GM10266 (cell line): ENCODE results near the gene EPHA8.

Experiments
- DNase-seq: peaks from one replicate; pipeline ENCODE4 v3.0.0; 2012; ENCODE audit errors: extremely low spot score
- TF ChIP-seq, protein P1 (sequence below): IDR thresholded peaks from 2 replicates; pipeline ENCODE4 v1.5.1; 2012; ENCODE audit warnings: mild to moderate bottlenecking, low read depth; ENCODE audit not compliant: control insufficient read depth, insufficient read depth; ENCODE audit errors: missing control alignments

Gene EPHA8

DNA sequence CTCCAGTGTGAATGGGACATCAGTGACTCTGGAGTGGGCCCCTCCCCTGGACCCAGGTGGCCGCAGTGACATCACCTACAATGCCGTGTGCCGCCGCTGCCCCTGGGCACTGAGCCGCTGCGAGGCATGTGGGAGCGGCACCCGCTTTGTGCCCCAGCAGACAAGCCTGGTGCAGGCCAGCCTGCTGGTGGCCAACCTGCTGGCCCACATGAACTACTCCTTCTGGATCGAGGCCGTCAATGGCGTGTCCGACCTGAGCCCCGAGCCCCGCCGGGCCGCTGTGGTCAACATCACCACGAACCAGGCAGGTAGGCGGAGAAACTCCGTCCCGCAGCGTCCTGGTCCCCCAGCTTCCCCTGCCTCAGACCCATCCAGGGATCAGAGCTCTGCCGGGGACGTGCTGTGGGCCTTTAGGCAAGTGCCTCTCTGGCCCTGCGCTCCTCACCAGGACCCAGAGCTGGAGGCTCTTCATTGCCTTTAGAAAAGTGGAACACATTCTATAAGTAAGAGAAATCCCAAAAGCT lies 25.7 kb downstream of the EPHA8 start:
- TF ChIP-seq, protein P1, sequence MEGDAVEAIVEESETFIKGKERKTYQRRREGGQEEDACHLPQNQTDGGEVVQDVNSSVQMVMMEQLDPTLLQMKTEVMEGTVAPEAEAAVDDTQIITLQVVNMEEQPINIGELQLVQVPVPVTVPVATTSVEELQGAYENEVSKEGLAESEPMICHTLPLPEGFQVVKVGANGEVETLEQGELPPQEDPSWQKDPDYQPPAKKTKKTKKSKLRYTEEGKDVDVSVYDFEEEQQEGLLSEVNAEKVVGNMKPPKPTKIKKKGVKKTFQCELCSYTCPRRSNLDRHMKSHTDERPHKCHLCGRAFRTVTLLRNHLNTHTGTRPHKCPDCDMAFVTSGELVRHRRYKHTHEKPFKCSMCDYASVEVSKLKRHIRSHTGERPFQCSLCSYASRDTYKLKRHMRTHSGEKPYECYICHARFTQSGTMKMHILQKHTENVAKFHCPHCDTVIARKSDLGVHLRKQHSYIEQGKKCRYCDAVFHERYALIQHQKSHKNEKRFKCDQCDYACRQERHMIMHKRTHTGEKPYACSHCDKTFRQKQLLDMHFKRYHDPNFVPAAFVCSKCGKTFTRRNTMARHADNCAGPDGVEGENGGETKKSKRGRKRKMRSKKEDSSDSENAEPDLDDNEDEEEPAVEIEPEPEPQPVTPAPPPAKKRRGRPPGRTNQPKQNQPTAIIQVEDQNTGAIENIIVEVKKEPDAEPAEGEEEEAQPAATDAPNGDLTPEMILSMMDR = no peak
- no peak for DNase-seq

DNA sequence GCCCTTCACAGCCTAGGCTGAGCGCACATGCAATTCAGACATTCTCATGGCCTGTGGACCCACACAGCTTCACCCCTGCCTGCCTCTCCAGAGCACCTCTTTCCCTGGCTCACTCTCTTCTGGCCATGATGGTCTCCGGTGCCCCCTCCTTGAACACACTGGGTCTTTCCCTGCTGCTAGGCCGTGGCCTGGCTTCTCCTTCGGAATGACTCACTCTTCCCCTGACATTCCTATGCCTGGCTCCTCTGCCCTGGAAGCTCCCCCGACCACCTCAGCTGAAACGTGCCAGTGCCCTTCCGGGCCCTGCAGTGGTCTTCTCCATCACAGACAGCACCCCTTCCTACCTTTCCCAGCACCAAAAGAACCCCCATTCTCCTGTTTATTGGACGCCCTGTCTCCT lies 28.3 kb downstream of the EPHA8 start:
- TF ChIP-seq, protein P1 = no peak
- DNase-seq = no peak

DNA sequence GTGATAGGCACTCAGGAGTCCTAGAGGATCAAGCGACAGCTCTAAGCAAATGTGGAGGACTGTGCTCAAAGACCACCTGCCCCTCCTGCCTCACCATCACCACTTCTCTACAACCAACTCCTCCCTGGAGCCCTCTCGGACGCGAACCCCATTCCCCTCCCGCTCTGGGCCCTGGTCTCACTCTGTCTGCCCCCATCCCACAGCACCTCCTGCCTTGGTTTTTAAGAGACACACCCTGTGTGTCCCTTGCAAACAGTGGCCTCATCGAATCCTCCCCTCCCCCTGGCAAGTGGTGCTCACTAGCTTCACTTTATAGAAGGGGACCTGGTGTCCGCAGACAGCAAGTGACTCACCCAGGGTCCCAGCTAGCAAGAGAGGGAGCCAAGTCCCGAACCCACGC lies 28.8 kb downstream of the EPHA8 start:
- TF ChIP-seq, protein P1 = no peak
- DNase-seq = no peak

DNA sequence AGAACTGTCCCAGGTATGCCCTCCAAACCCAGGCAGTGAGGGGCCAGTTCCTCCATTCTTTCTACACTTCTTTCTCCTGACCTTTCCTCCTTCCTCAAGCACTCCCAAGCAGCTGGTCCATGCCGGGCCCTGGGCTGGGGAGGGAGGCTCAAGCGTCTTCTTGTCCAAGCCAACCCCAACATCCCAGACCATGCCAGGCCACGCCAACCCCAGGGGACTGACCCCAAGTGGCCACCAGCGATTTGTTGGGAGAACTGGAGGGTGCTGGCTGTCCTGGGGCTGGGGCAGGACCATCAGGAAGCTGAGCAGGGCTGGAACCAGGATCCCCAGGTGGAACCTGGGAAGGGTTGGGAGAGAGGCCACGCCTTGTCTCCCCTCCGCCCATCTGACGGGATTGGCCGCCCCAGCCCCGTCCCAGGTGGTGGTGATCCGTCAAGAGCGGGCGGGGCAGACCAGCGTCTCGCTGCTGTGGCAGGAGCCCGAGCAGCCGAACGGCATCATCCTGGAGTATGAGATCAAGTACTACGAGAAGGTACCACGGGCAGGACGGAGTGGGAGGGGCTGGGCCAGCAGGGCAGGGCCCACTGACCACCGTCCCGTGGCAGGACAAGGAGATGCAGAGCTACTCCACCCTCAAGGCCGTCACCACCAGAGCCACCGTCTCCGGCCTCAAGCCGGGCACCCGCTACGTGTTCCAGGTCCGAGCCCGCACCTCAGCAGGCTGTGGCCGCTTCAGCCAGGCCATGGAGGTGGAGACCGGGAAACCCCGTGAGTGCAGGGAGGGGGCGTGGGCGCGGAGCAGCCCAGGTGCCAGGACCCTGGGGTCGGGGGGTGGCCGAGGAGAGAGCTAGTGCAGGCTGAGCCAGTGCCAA lies 29.9 kb downstream of the EPHA8 start:
- no peak for DNase-seq
- TF ChIP-seq, protein P1 = no peak

DNA sequence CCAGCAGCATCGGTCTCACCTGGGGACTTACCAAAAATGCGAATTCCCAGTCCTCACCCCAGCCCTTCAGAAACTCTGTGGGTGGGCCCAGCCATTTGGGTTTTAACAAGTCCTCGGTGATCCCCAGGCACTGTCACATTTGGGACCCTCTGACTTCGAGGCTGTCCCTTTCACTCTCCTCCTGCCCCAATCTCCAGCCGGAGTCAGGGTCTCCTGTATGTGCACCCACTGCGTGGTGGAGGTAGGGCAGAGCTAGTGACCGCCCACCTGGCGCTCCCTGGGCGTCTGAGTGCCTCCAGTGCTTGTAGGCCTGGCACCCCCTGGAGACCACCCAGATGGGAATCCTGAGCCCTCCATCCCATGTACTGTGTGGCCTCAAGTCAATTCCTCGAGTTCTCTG lies 31.1 kb downstream of the EPHA8 start:
- TF ChIP-seq, protein P1 = no peak
- no peak for DNase-seq

DNA sequence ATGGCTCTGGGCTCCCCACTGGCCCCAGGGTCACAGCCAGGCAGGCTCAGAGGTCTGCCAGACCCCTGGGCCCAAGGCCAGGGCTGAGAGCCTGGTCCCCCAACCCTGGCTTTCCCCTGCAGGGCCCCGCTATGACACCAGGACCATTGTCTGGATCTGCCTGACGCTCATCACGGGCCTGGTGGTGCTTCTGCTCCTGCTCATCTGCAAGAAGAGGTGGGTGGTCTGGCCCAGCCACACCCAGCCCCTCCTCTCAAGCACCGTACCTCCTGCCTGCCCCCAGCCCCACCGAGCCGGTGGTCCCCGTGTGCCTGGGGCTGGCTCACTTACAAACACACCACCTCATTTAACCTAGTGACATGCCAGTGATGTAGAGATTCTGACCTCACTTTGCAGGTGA lies 31.8 kb downstream of the EPHA8 start:
- no peak for DNase-seq
- TF ChIP-seq, protein P1 = no peak

DNA sequence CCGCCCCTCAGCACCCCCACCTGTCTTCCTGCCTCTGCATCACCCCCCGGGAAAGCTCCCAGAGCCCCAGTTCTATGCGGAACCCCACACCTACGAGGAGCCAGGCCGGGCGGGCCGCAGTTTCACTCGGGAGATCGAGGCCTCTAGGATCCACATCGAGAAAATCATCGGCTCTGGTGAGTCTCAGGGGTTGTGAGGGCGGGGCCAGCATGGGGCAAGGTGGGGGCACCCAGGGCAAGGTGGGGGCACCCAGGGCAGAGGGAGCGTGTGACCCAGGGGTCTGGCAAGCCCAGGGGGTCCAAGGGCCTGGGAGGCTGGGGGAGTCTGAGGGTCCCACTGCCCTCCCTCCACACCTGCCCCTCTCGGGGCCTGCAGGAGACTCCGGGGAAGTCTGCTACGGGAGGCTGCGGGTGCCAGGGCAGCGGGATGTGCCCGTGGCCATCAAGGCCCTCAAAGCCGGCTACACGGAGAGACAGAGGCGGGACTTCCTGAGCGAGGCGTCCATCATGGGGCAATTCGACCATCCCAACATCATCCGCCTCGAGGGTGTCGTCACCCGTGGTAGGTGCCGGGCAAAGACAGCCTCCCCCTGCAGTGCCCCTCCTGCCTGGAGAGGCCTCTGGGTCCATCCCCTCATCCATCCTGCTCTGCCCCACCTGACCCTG lies 34.1 kb downstream of the EPHA8 start:
- DNase-seq = no peak
- TF ChIP-seq, protein P1 = no peak
